Muscle of back (tissue), 11 donors: ENCODE data around the gene SASH1. TPM values are rescaled to one million over a fixed set of nuclear protein-coding genes. Genes with fewer than 3 reads are reported as not detected.

Source experiments
- DNase-seq, 3 donors: peaks; one replicate each; pipeline versions ENCODE4 v3.0.0 to v3.0.0-alpha.2; 2013
- polyA plus RNA-seq, 10 donors: library from polyadenylated mRNA; unstranded; fragments of 120-200 nt; gene quantifications; one replicate each; pipeline ENCODE4 v1.2.1, GENCODE V29; 2013; ENCODE audit not compliant: insufficient read length in 10 of 10

SASH1 gene
- polyA plus RNA-seq, 10 donors, result 35.7 to 57.1 (median 46.2) TPM

- DNase-seq, result peak in 1 of 3 donors; percentile 66
Measured at GRCh38 chr6:148491638-148492251, 149.1 kb downstream of the SASH1 start.

GRCh38 chr6:148492654-148493290 is 150.1 kb downstream of the SASH1 start:
- peak in 1 of 3 donors; percentile 68 for DNase-seq

GRCh38 chr6:148493424-148493823 is 150.8 kb downstream of the SASH1 start:
- DNase-seq, result peak in 1 of 3 donors; percentile 56

- peak in 1 of 3 donors; percentile 76 for DNase-seq
Measured at GRCh38 chr6:148494226-148494625, 151.6 kb downstream of the SASH1 start.

GRCh38 chr6:148495029-148495428 is 152.4 kb downstream of the SASH1 start:
- no peak for DNase-seq

- peak in 1 of 3 donors; percentile 79 for DNase-seq
Measured at GRCh38 chr6:148497257-148497656, 154.6 kb downstream of the SASH1 start.

GRCh38 chr6:148497717-148498116 is 155.1 kb downstream of the SASH1 start:
- DNase-seq, result no peak

GRCh38 chr6:148500402-148500801 is 157.8 kb downstream of the SASH1 start:
- DNase-seq, result no peak

- peak in 2 of 3 donors; percentile 72 to 92 for DNase-seq
Measured at GRCh38 chr6:148501178-148501590, 158.5 kb downstream of the SASH1 start.

- DNase-seq, result peak; percentile 63 to 85 (median 65)
Measured at GRCh38 chr6:148502083-148502772, 159.6 kb downstream of the SASH1 start.

GRCh38 chr6:148502773-148503135 is 160.1 kb downstream of the SASH1 start:
- DNase-seq, result no peak

GRCh38 chr6:148503703-148504102 is 161.1 kb downstream of the SASH1 start:
- DNase-seq, result peak in 1 of 3 donors; percentile 2

- DNase-seq, result peak; percentile 50 to 83 (median 64)
Measured at GRCh38 chr6:148507774-148508173, 165.1 kb downstream of the SASH1 start.

GRCh38 chr6:148508401-148509041 is 165.9 kb downstream of the SASH1 start:
- DNase-seq, result peak; percentile 78 to 93 (median 84)

- DNase-seq, result peak in 1 of 3 donors; percentile 55
Measured at GRCh38 chr6:148509119-148509799, 166.6 kb downstream of the SASH1 start.

GRCh38 chr6:148509800-148510581 is 167.4 kb downstream of the SASH1 start:
- DNase-seq, result peak; percentile 95 to 98 (median 98)

GRCh38 chr6:148513145-148514071 is 170.8 kb downstream of the SASH1 start:
- peak; percentile 76 to 95 (median 88) for DNase-seq

- peak in 2 of 3 donors; percentile 63 to 74 for DNase-seq
Measured at GRCh38 chr6:148514091-148514845, 171.6 kb downstream of the SASH1 start.

GRCh38 chr6:148516217-148516616 is 173.6 kb downstream of the SASH1 start:
- DNase-seq, result no peak
